ENCODE measurements around the gene SLC2A13. TPM values are rescaled to one million over a fixed set of nuclear protein-coding genes. Genes with fewer than 3 reads are reported as not detected.

The SLC2A13 gene
- 7.0 and 7.2 TPM in 2 replicates for total RNA-seq

GRCh38 chr12:40105515-40106201 is at the start of gene SLC2A13:
TSS of gene SLC2A13 (minus strand) at chr12:40106081. CDS start at chr12:40105808, 273 bp downstream.

Small RNAs within 50 kb of the gene (small RNA-seq; reads per million reads assigned to genes)
- gene RF00414: not detected

Other genes with a start within 250 kb of the SLC2A13 start
- gene LRRK2, start 118.9 kb upstream of the SLC2A13 start, total RNA-seq: 3.6 and 4.5 TPM in 2 replicates